KMS-11 (cell line): ENCODE results near the gene CRIM1.
A peak's percentile ranks its signal among the peaks of the same experiment; 100 is the strongest.

Experiments
- H2AFZ ChIP-seq: fragments of 200-600 bp; sonication (generic); 2 replicates; pipeline ENCODE4 v1.6.1; 2016; ENCODE audit warnings: antibody characterized with exemption, mixed run types, low read depth
- H3K27ac ChIP-seq: fragments of 200-600 bp; sonication (generic); 2 replicates; pipeline ENCODE4 v1.6.1; 2016; ENCODE audit warnings: mild to moderate bottlenecking, mixed run types
- H3K27me3 ChIP-seq: fragments of 200-600 bp; sonication (generic); 2 replicates; pipeline ENCODE4 v1.6.1; 2017; ENCODE audit warnings: mild to moderate bottlenecking, low read depth, mixed run types, moderate library complexity; ENCODE audit not compliant: insufficient read depth
- H3K36me3 ChIP-seq: fragments of 200-600 bp; sonication (generic); 2 replicates; pipeline ENCODE4 v1.6.1; 2017; ENCODE audit warnings: mild to moderate bottlenecking, mixed run types; ENCODE audit not compliant: insufficient read depth
- H3K4me1 ChIP-seq: fragments of 200-600 bp; sonication (generic); 2 replicates; pipeline ENCODE4 v1.6.1; 2016; ENCODE audit warnings: mild to moderate bottlenecking, low read depth, mixed run types; ENCODE audit not compliant: poor library complexity, severe bottlenecking
- H3K4me2 ChIP-seq: fragments of 200-600 bp; sonication (generic); 2 replicates; pipeline ENCODE4 v1.7.0; 2016; ENCODE audit warnings: mild to moderate bottlenecking, mixed run types
- H3K4me3 ChIP-seq: fragments of 200-600 bp; sonication (generic); IDR thresholded peaks from 2 replicates; pipeline ENCODE4 v1.6.1; 2017; ENCODE audit warnings: low read depth, low read length, mixed read lengths; ENCODE audit not compliant: insufficient read depth
- H3K79me2 ChIP-seq: fragments of 200-600 bp; sonication (generic); 2 replicates; pipeline ENCODE4 v1.6.1; 2016; ENCODE audit warnings: low read depth, mixed run types; ENCODE audit not compliant: insufficient read depth
- H3K9ac ChIP-seq: fragments of 200-600 bp; sonication (generic); 2 replicates; pipeline ENCODE4 v1.6.1; 2016; ENCODE audit warnings: mild to moderate bottlenecking, mixed run types
- H4K20me1 ChIP-seq: fragments of 200-600 bp; sonication (generic); 2 replicates; pipeline ENCODE4 v1.6.1; 2016; ENCODE audit warnings: mild to moderate bottlenecking, mixed run types; ENCODE audit not compliant: insufficient read depth
- CTCF ChIP-seq: fragments of 200-600 bp; sonication (generic); conservative IDR thresholded peaks from 2 replicates; pipeline ENCODE4 v1.6.1; 2017; ENCODE audit warnings: low read depth, mild to moderate bottlenecking, antibody characterized with exemption, low read length, moderate library complexity, mixed read lengths

The CRIM1 gene

GRCh38 chr2:36561237-36561944 lies 205.8 kb downstream of the CRIM1 start:
- Histone ChIP-seq H2AFZ (no peak overlapping the region), H4K20me1 (no peaks in the 10 kb centered on the region), H3K27me3 (no peaks in the 10 kb centered on the region), H3K79me2 (no peaks in the 10 kb centered on the region), H3K9ac (no peak overlapping the region), H3K4me1 (peaks cover 19% of the 10 kb centered on the region), H3K36me3 (no peaks in the 10 kb centered on the region), H3K27ac (no peak overlapping the region), H3K4me2 (no peak overlapping the region), H3K4me3 (no peak overlapping the region)
- TF ChIP-seq CTCF = no peak

GRCh38 chr2:36562240-36562639 lies 206.7 kb downstream of the CRIM1 start:
- Histone ChIP-seq H3K79me2 (no peaks in the 10 kb centered on the region), H3K9ac (no peak overlapping the region), H2AFZ (no peak overlapping the region), H4K20me1 (no peaks in the 10 kb centered on the region), H3K36me3 (no peaks in the 10 kb centered on the region), H3K27me3 (no peaks in the 10 kb centered on the region), H3K4me2 (peak overlapping the region; percentile 40; the same call in 1 of the 2 replicates), H3K4me3 (no peak overlapping the region), H3K4me1 (peaks cover 19% of the 10 kb centered on the region), H3K27ac (no peak overlapping the region)
- no peak for TF ChIP-seq CTCF

- no peak for TF ChIP-seq CTCF
- Histone ChIP-seq H3K79me2 (no peaks in the 10 kb centered on the region), H3K36me3 (no peaks in the 10 kb centered on the region), H3K9ac (no peak overlapping the region), H3K4me2 (peak overlapping the region; percentile 40), H3K27ac (peak overlapping the region; percentile 13; the same call in 1 of the 2 replicates), H4K20me1 (no peaks in the 10 kb centered on the region), H3K4me3 (peak overlapping the region; percentile 29), H3K27me3 (no peaks in the 10 kb centered on the region), H2AFZ (no peak overlapping the region), H3K4me1 (peaks cover 19% of the 10 kb centered on the region)
These were observed 207.5 kb downstream of the CRIM1 start for GRCh38 chr2:36562973-36563532.

GRCh38 chr2:36564377-36564930 lies 208.9 kb downstream of the CRIM1 start:
- Histone ChIP-seq H3K4me3 (no peak overlapping the region), H3K4me1 (peaks cover 19% of the 10 kb centered on the region), H3K27ac (no peak overlapping the region), H3K9ac (no peak overlapping the region), H2AFZ (no peak overlapping the region), H4K20me1 (no peaks in the 10 kb centered on the region), H3K4me2 (no peak overlapping the region), H3K27me3 (no peaks in the 10 kb centered on the region), H3K79me2 (no peaks in the 10 kb centered on the region), H3K36me3 (no peaks in the 10 kb centered on the region)
- TF ChIP-seq CTCF = no peak
